Mesenchymal stem cell (in vitro differentiated cells and primary cell): ENCODE results near the gene IFNAR2.

Experiments
- DNase-seq: peaks from one replicate; pipeline ENCODE4 v3.0.0-alpha.2; 2013
- H2AFZ ChIP-seq: one replicate; pipeline ENCODE4 v1.6.1; 2013; ENCODE audit warnings: low read depth, mild to moderate bottlenecking, control low read depth, inconsistent platforms, low read length, moderate library complexity
- H2AK5ac ChIP-seq: 2 replicates; pipeline ENCODE4 v1.6.1; 2013; ENCODE audit warnings: low read length, moderate library complexity, mild to moderate bottlenecking, inconsistent platforms; ENCODE audit not compliant: severe bottlenecking
- H2BK120ac ChIP-seq: one replicate; pipeline ENCODE4 v1.6.1; 2013; ENCODE audit warnings: low read depth, mild to moderate bottlenecking, inconsistent platforms, low read length, moderate library complexity
- H2BK12ac ChIP-seq, 2 experiments: one replicate each; pipeline ENCODE4 v1.6.1; 2013; ENCODE audit warnings: inconsistent platforms in 2 of 2, low read length in 2 of 2, mild to moderate bottlenecking in 2 of 2, moderate library complexity in 2 of 2, control low read depth in 1 of 2
- H2BK15ac ChIP-seq: one replicate; pipeline ENCODE4 v1.6.1; 2013; ENCODE audit warnings: mild to moderate bottlenecking, low read depth, inconsistent platforms; ENCODE audit not compliant: poor library complexity, severe bottlenecking
- H2BK5ac ChIP-seq: 2 replicates; pipeline ENCODE4 v1.6.1; 2013; ENCODE audit warnings: low read depth, mild to moderate bottlenecking, low read length, control low read depth, inconsistent platforms; ENCODE audit not compliant: poor library complexity, severe bottlenecking
- H3K14ac ChIP-seq, 2 experiments: one replicate each; pipeline ENCODE4 v1.6.1; 2013; ENCODE audit warnings: inconsistent platforms in 2 of 2, low read length in 2 of 2, control low read depth in 1 of 2, mild to moderate bottlenecking in 1 of 2, moderate library complexity in 1 of 2
- H3K18ac ChIP-seq, 2 experiments: one replicate each; pipeline ENCODE4 v1.6.1; 2013; ENCODE audit warnings: inconsistent platforms in 2 of 2, low read length in 2 of 2, control low read depth in 1 of 2, low read depth in 1 of 2, mild to moderate bottlenecking in 1 of 2
- H3K23ac ChIP-seq, 2 experiments: one replicate each; pipeline ENCODE4 v1.6.1; 2013; ENCODE audit warnings: inconsistent platforms in 2 of 2, low read length in 2 of 2, mild to moderate bottlenecking in 2 of 2, moderate library complexity in 2 of 2, control low read depth in 1 of 2
- H3K27ac ChIP-seq: 2 replicates; pipeline ENCODE4 v1.5.1; 2013; ENCODE audit warnings: mild to moderate bottlenecking, moderate library complexity, low read length, control low read depth, inconsistent platforms; ENCODE audit not compliant: poor library complexity, severe bottlenecking
- H3K27me3 ChIP-seq, 2 experiments: 2 replicates each; pipeline versions ENCODE4 v1.6.1 to v1.7.0; 2013; ENCODE audit warnings: low read length in 2 of 2, mild to moderate bottlenecking in 2 of 2, moderate library complexity in 2 of 2, control low read depth in 1 of 2, inconsistent platforms in 1 of 2; ENCODE audit not compliant: control insufficient read depth in 1 of 2, insufficient read depth in 1 of 2
- H3K36me3 ChIP-seq, 2 experiments: 2 replicates each; pipeline versions ENCODE4 v1.6.1 to v1.7.0; 2013; ENCODE audit warnings: low read length in 2 of 2, control low read depth in 1 of 2, inconsistent platforms in 1 of 2, low read depth in 1 of 2, mild to moderate bottlenecking in 1 of 2; ENCODE audit not compliant: insufficient read depth in 2 of 2, control insufficient read depth in 1 of 2
- H3K4ac ChIP-seq, 2 experiments: one replicate each; pipeline ENCODE4 v1.6.1; 2013; ENCODE audit warnings: inconsistent platforms in 2 of 2, low read length in 2 of 2, mild to moderate bottlenecking in 2 of 2, moderate library complexity in 2 of 2, control low read depth in 1 of 2, low read depth in 1 of 2
- H3K4me1 ChIP-seq: 2 replicates; pipeline ENCODE4 v1.6.1; 2013; ENCODE audit warnings: low read depth, low read length, control low read depth; ENCODE audit not compliant: control insufficient read depth, insufficient read depth
- H3K4me2 ChIP-seq: 2 replicates; pipeline ENCODE4 v1.6.1; 2013; ENCODE audit warnings: low read length, mild to moderate bottlenecking, inconsistent platforms; ENCODE audit not compliant: poor library complexity, severe bottlenecking
- H3K4me3 ChIP-seq, 2 experiments: 2 replicates each; pipeline versions ENCODE4 v1.5.1 to v1.7.0; 2013; ENCODE audit warnings: low read length in 2 of 2, mild to moderate bottlenecking in 2 of 2, control low read depth in 1 of 2, low read depth in 1 of 2; ENCODE audit not compliant: insufficient read depth in 1 of 2
- H3K79me1 ChIP-seq: replicated peaks from 2 replicates; pipeline ENCODE4 v1.6.1; 2013; ENCODE audit warnings: mild to moderate bottlenecking, control low read depth, low read length, inconsistent platforms; ENCODE audit not compliant: poor library complexity, severe bottlenecking
- H3K9ac ChIP-seq: 2 replicates; pipeline ENCODE4 v1.7.0; 2013; ENCODE audit warnings: mild to moderate bottlenecking, low read length, moderate library complexity
- H3K9me3 ChIP-seq: 2 replicates; pipeline ENCODE4 v1.7.0; 2013; ENCODE audit warnings: mild to moderate bottlenecking, low read length; ENCODE audit not compliant: control insufficient read depth
- H4K8ac ChIP-seq: one replicate; pipeline ENCODE4 v1.6.1; 2013; ENCODE audit warnings: inconsistent platforms, mild to moderate bottlenecking, low read length, moderate library complexity
- H4K91ac ChIP-seq: one replicate; pipeline ENCODE4 v1.6.1; 2013; ENCODE audit warnings: mild to moderate bottlenecking, low read length, inconsistent platforms
- WGBS: methylation state at CpG from one replicate; pipeline ENCODE4 v1.1.7; 2013; ENCODE audit warnings: mixed read lengths; 5-methylcytosine and 5-hydroxymethylcytosine counted together

The IFNAR2 gene

GRCh38 chr21:33257094-33257803, 27.5 kb downstream of the IFNAR2 start:
- Histone ChIP-seq H2BK5ac (no peak overlapping the region), H3K23ac (no peak overlapping the region), H3K79me1 (peaks cover 9% of the 10 kb centered on the region), H3K4me2 (no peak overlapping the region), H2AK5ac (no peak overlapping the region), H3K9ac (no peak overlapping the region), H3K36me3 (peaks cover 29 to 65% of the 10 kb centered on the region in 2 experiments), H3K18ac (no peak overlapping the region), H3K27me3 (no peaks in the 10 kb centered on the region), H3K4me3 (no peak overlapping the region), H2BK120ac (no peak overlapping the region), H3K4ac (no peak overlapping the region), H4K8ac (no peak overlapping the region), H2BK15ac (no peak overlapping the region), H3K27ac (no peak overlapping the region), H2BK12ac (no peak overlapping the region), H3K4me1 (peaks cover 3% of the 10 kb centered on the region), H3K9me3 (no peaks in the 10 kb centered on the region), H2AFZ (no peak overlapping the region), H3K14ac (no peak overlapping the region), H4K91ac (no peak overlapping the region)
- no peak for DNase-seq
- WGBS = 99% methylated on average over 18 of the region's 18 CpGs

GRCh38 chr21:33258475-33258874, 28.7 kb downstream of the IFNAR2 start:
- H2AK5ac ChIP-seq = no peak overlapping the region
- no peak overlapping the region for H2BK5ac ChIP-seq
- peaks cover 33 to 60% of the 10 kb centered on the region in 2 experiments for H3K36me3 ChIP-seq
- H3K4ac ChIP-seq = no peak overlapping the region
- no peak overlapping the region for H3K9ac ChIP-seq
- H3K27me3 ChIP-seq = no peaks in the 10 kb centered on the region
- 95% methylated on average over 9 of the region's 9 CpGs for WGBS
- H4K91ac ChIP-seq = no peak overlapping the region
- H2AFZ ChIP-seq = no peak overlapping the region
- H3K9me3 ChIP-seq = no peaks in the 10 kb centered on the region
- no peak overlapping the region for H3K27ac ChIP-seq
- H3K18ac ChIP-seq = no peak overlapping the region
- no peak overlapping the region for H3K23ac ChIP-seq
- H3K14ac ChIP-seq = no peak overlapping the region
- no peak overlapping the region for H4K8ac ChIP-seq
- no peak overlapping the region for H2BK12ac ChIP-seq
- no peak for DNase-seq
- no peak overlapping the region for H3K4me2 ChIP-seq
- peaks cover 16% of the 10 kb centered on the region for H3K79me1 ChIP-seq
- H3K4me1 ChIP-seq = peaks cover 3% of the 10 kb centered on the region
- H3K4me3 ChIP-seq = no peak overlapping the region
- no peak overlapping the region for H2BK120ac ChIP-seq
- H2BK15ac ChIP-seq = no peak overlapping the region

GRCh38 chr21:33259428-33259827, 29.7 kb downstream of the IFNAR2 start:
- no CpG with 5 or more reads among the region's 2 CpGs for WGBS

GRCh38 chr21:33259995-33260394, 30.3 kb downstream of the IFNAR2 start:
- no peak overlapping the region for H4K91ac ChIP-seq
- H3K36me3 ChIP-seq = peaks cover 31 to 47% of the 10 kb centered on the region in 2 experiments
- H4K8ac ChIP-seq = no peak overlapping the region
- no peak overlapping the region for H2AK5ac ChIP-seq
- peaks cover 3% of the 10 kb centered on the region for H3K4me1 ChIP-seq
- no peak for DNase-seq
- no peak overlapping the region for H3K14ac ChIP-seq
- no peak overlapping the region for H3K4me3 ChIP-seq
- H2BK12ac ChIP-seq = no peak overlapping the region
- no peak overlapping the region for H2AFZ ChIP-seq
- no peak overlapping the region for H3K4me2 ChIP-seq
- H3K79me1 ChIP-seq = peaks cover 22% of the 10 kb centered on the region
- no peaks in the 10 kb centered on the region for H3K9me3 ChIP-seq
- H2BK5ac ChIP-seq = no peak overlapping the region
- H3K27me3 ChIP-seq = no peaks in the 10 kb centered on the region
- H3K23ac ChIP-seq = no peak overlapping the region
- 95% methylated on average over 7 of the region's 7 CpGs for WGBS
- H3K18ac ChIP-seq = no peak overlapping the region
- no peak overlapping the region for H2BK120ac ChIP-seq
- no peak overlapping the region for H2BK15ac ChIP-seq
- no peak overlapping the region for H3K4ac ChIP-seq
- no peak overlapping the region for H3K27ac ChIP-seq
- H3K9ac ChIP-seq = no peak overlapping the region

More at GRCh38 chr21:33259428-33259827, 29.7 kb downstream of the IFNAR2 start:
- DNase-seq = peak; percentile 35
- Histone ChIP-seq H3K18ac (no peak overlapping the region), H3K14ac (no peak overlapping the region), H3K4me1 (peaks cover 3% of the 10 kb centered on the region), H3K36me3 (peaks cover 31 to 53% of the 10 kb centered on the region in 2 experiments), H3K79me1 (peaks cover 19% of the 10 kb centered on the region), H4K8ac (no peak overlapping the region), H3K9ac (no peak overlapping the region), H3K9me3 (no peaks in the 10 kb centered on the region), H4K91ac (no peak overlapping the region), H3K4me3 (no peak overlapping the region), H2BK120ac (no peak overlapping the region), H2BK15ac (no peak overlapping the region), H2AK5ac (no peak overlapping the region), H2BK5ac (no peak overlapping the region), H3K27ac (no peak overlapping the region), H3K27me3 (no peaks in the 10 kb centered on the region), H3K23ac (no peak overlapping the region), H3K4ac (no peak overlapping the region), H2AFZ (no peak overlapping the region), H2BK12ac (no peak overlapping the region), H3K4me2 (no peak overlapping the region)
